Activated CD4-positive, alpha-beta memory T cell treated with anti-CD3 and anti-CD28 coated beads, Interleukin-2, amount 10 ng/mL, durations not matched to agents 7 days and 5 days (primary cell): Measurements from ENCODE around the gene ELOA. TPM values are rescaled to one million over a fixed set of nuclear protein-coding genes. Genes with fewer than 3 reads are reported as not detected.
"Not testable (repeated sequence)": the region's sequence is repeated elsewhere in the genome, so short reads cannot be mapped to it uniquely, and the experiment has no call there.

Source experiments
- CTCF ChIA-PET: fragments of 350-600 bp; sonication (Branson Sonifier 250); formaldehyde crosslinking; loops from one replicate; lab custom pipeline; 2021; ENCODE audit warnings: antibody characterized with exemption, inconsistent platforms; lab: Charles Lee
- POLR2A ChIA-PET: fragments of 350-600 bp; sonication (Branson Sonifier 250); formaldehyde crosslinking; loops from one replicate; lab custom pipeline; 2021; ENCODE audit warnings: antibody characterized with exemption; lab: Charles Lee
- DNase-seq: peaks from one replicate; pipeline ENCODE4 v3.0.0-alpha.2; 2020
- H3K27ac Mint-ChIP-seq: one replicate; pipeline ENCODE4 v1.8.0; 2021; ENCODE audit warnings: mild to moderate bottlenecking, mixed read lengths
- H3K27me3 Mint-ChIP-seq: one replicate; pipeline ENCODE4 v1.8.0; 2021; ENCODE audit warnings: mixed read lengths
- H3K36me3 Mint-ChIP-seq: one replicate; pipeline ENCODE4 v1.8.0; 2021; ENCODE audit warnings: low read depth, mixed read lengths
- H3K4me1 Mint-ChIP-seq: one replicate; pipeline ENCODE4 v1.8.0; 2021; ENCODE audit warnings: mixed read lengths
- H3K4me3 Mint-ChIP-seq: one replicate; pipeline ENCODE4 v1.8.0; 2021; ENCODE audit warnings: mild to moderate bottlenecking, mixed read lengths
- H3K9me3 Mint-ChIP-seq: one replicate; pipeline ENCODE4 v1.8.0; 2021; ENCODE audit warnings: mixed read lengths
- total RNA-seq, 2 experiments: library from RNA; stranded (reverse); gene quantifications; one replicate each; pipeline ENCODE4 v1.2.3, GENCODE V29; 2021

Gene ELOA
- total RNA-seq, 2 experiments from 2014 or later: 34.1 to 35.2 TPM

GRCh38 chr1:23797478-23798448 lies 54.5 kb downstream of the ELOA start:
- no peaks in the 10 kb centered on the region for H3K9me3 Mint-ChIP-seq
- DNase-seq: no peak
- H3K36me3 Mint-ChIP-seq: peaks cover 42% of the 10 kb centered on the region
- ChIA-PET POLR2A (interaction anchor here (1.6 to 5.9 kb wide), 3 partner anchors 8 to 26 kb away, joined by 6 to 84 read pairs (median 12); partner anchors contain the start of gene LYPLA2), CTCF (interaction anchor here (0.8 to 1.8 kb wide), 5 partner anchors 15 to 26 kb away, joined by 3 to 7 read pairs (median 5); no protein-coding TSS in a partner anchor)
- H3K4me3 Mint-ChIP-seq: no peak overlapping the region
- H3K27me3 Mint-ChIP-seq: no peaks in the 10 kb centered on the region
- peaks cover 32% of the 10 kb centered on the region for H3K4me1 Mint-ChIP-seq
- no peak overlapping the region for H3K27ac Mint-ChIP-seq

- H3K4me3 Mint-ChIP-seq: peak overlapping the region; percentile 96
- CTCF ChIA-PET: interaction anchor here (0.5 to 4.4 kb wide), 8 partner anchors 12 to 312 kb away, joined by 3 to 39 read pairs (median 4); partner anchors contain the start of gene PITHD1
- H3K9me3 Mint-ChIP-seq: no peaks in the 10 kb centered on the region
- H3K36me3 Mint-ChIP-seq: peaks cover 38% of the 10 kb centered on the region
- H3K27me3 Mint-ChIP-seq: no peaks in the 10 kb centered on the region
- POLR2A ChIA-PET: interaction anchor here (1.1 to 5.9 kb wide), 8 partner anchors 8 to 160 kb away, joined by 3 to 84 read pairs (median 20); partner anchors contain the start of genes HMGCL, LYPLA2, PITHD1 and PNRC2
- peaks cover 27% of the 10 kb centered on the region for H3K4me1 Mint-ChIP-seq
- peak overlapping the region; percentile 95 for H3K27ac Mint-ChIP-seq
- no peak for DNase-seq
Measured at GRCh38 chr1:23798662-23799142, 55.4 kb downstream of the ELOA start.

GRCh38 chr1:23799255-23799569 lies 55.9 kb downstream of the ELOA start:
- ChIA-PET CTCF (interaction anchor here (0.5 to 4.4 kb wide), 8 partner anchors 7 to 312 kb away, joined by 3 to 39 read pairs (median 4); partner anchors contain the start of gene PITHD1), POLR2A (interaction anchor here (1.0 to 5.9 kb wide), 9 partner anchors 7 to 270 kb away, joined by 3 to 84 read pairs (median 12); partner anchors contain the start of genes HMGCL, LYPLA2, PITHD1 and PNRC2)
- no peak for DNase-seq
- peaks cover 27% of the 10 kb centered on the region for H3K4me1 Mint-ChIP-seq
- no peaks in the 10 kb centered on the region for H3K9me3 Mint-ChIP-seq
- peaks cover 37% of the 10 kb centered on the region for H3K36me3 Mint-ChIP-seq
- H3K27ac Mint-ChIP-seq: peak overlapping the region; percentile 95
- H3K4me3 Mint-ChIP-seq: peak overlapping the region; percentile 96
- no peaks in the 10 kb centered on the region for H3K27me3 Mint-ChIP-seq

GRCh38 chr1:23799570-23800399 lies 56.5 kb downstream of the ELOA start:
- ChIA-PET POLR2A (interaction anchor here (0.6 to 5.9 kb wide), 12 partner anchors 8 to 271 kb away, joined by 3 to 84 read pairs (median 9); partner anchors contain the start of genes ELOA, HMGCL, LYPLA2 and PITHD1), CTCF (interaction anchor here (1.0 to 4.4 kb wide), 7 partner anchors 8 to 260 kb away, joined by 3 to 39 read pairs (median 3); no protein-coding TSS in a partner anchor)
- no peaks in the 10 kb centered on the region for H3K9me3 Mint-ChIP-seq
- H3K27ac Mint-ChIP-seq: peak overlapping the region; percentile 95
- peak; percentile 68 for DNase-seq
- H3K4me1 Mint-ChIP-seq: peaks cover 27% of the 10 kb centered on the region
- H3K27me3 Mint-ChIP-seq: no peaks in the 10 kb centered on the region
- peaks cover 32% of the 10 kb centered on the region for H3K36me3 Mint-ChIP-seq
- peak overlapping the region; percentile 96 for H3K4me3 Mint-ChIP-seq

GRCh38 chr1:23800400-23801337 lies 57.4 kb downstream of the ELOA start, which contains the start of gene GALE:
Gene GALE (minus strand): TSS chr1:23800754. CDS start chr1:23799007, 1,747 bp downstream.
- Mint-ChIP-seq H3K4me1 (peaks cover 25% of the 10 kb centered on the region), H3K36me3 (peaks cover 33% of the 10 kb centered on the region), H3K4me3 (peak within 1 kb of the TSS; percentile 96), H3K9me3 (no peaks in the 10 kb centered on the region), H3K27me3 (no peaks in the 10 kb centered on the region), H3K27ac (peak within 1 kb of the TSS; percentile 95)
- ChIA-PET POLR2A (interaction anchor here (0.6 to 5.9 kb wide), 20 partner anchors 10 to 180 kb away, joined by 3 to 84 read pairs (median 6); partner anchors contain the start of genes ELOA, HMGCL, LYPLA2 and PITHD1), CTCF (interaction anchor here (1.3 to 4.4 kb wide), 8 partner anchors 9 to 261 kb away, joined by 3 to 39 read pairs (median 7); partner anchors contain the start of gene PITHD1)
- DNase-seq: peak; percentile 98

GRCh38 chr1:23801338-23801748 lies 58.1 kb downstream of the ELOA start:
- Mint-ChIP-seq H3K4me3 (peak overlapping the region; percentile 96), H3K27me3 (no peaks in the 10 kb centered on the region), H3K36me3 (peaks cover 33% of the 10 kb centered on the region), H3K9me3 (no peaks in the 10 kb centered on the region), H3K27ac (peak overlapping the region; percentile 61), H3K4me1 (peaks cover 25% of the 10 kb centered on the region)
- POLR2A ChIA-PET: interaction anchor here (0.8 to 5.9 kb wide), 19 partner anchors 10 to 179 kb away, joined by 3 to 84 read pairs (median 7); partner anchors contain the start of genes ELOA, HMGCL, LYPLA2 and PITHD1
- DNase-seq: no peak
- CTCF ChIA-PET: interaction anchor here (1.3 to 4.4 kb wide), 8 partner anchors 9 to 262 kb away, joined by 3 to 39 read pairs (median 7); partner anchors contain the start of gene PITHD1

GRCh38 chr1:23801876-23802275 lies 58.6 kb downstream of the ELOA start:
- Mint-ChIP-seq H3K36me3 (peaks cover 28% of the 10 kb centered on the region), H3K27ac (no peak overlapping the region), H3K4me1 (peaks cover 22% of the 10 kb centered on the region), H3K4me3 (peak overlapping the region; percentile 96), H3K27me3 (no peaks in the 10 kb centered on the region), H3K9me3 (no peaks in the 10 kb centered on the region)
- POLR2A ChIA-PET: interaction anchor here (1.1 to 5.9 kb wide), 13 partner anchors 9 to 174 kb away, joined by 4 to 84 read pairs (median 10); partner anchors contain the start of genes ELOA, HMGCL, LYPLA2 and PITHD1
- CTCF ChIA-PET: interaction anchor here (1.4 to 4.4 kb wide), 6 partner anchors 8 to 31 kb away, joined by 3 to 39 read pairs (median 8); partner anchors contain the start of gene PITHD1
- DNase-seq: no peak

GRCh38 chr1:23802809-23803342 lies 59.6 kb downstream of the ELOA start:
- not testable (repeated sequence) for DNase-seq, H3K27me3 Mint-ChIP-seq, H3K9me3 Mint-ChIP-seq
- peak overlapping the region; percentile 52 for H3K4me3 Mint-ChIP-seq
- peak overlapping the region; percentile 19 for H3K27ac Mint-ChIP-seq
- H3K4me1 Mint-ChIP-seq: peaks cover 27% of the 10 kb centered on the region
- POLR2A ChIA-PET: interaction anchor here (0.8 to 5.9 kb wide), 8 partner anchors 8 to 733 kb away, joined by 3 to 84 read pairs (median 16); partner anchors contain the start of genes ELOA, HMGCL, LYPLA2 and PITHD1
- CTCF ChIA-PET: interaction anchor here (1.2 to 4.4 kb wide), 6 partner anchors 7 to 111 kb away, joined by 3 to 39 read pairs (median 6); partner anchors contain the start of genes HMGCL and PITHD1
- peaks cover 20% of the 10 kb centered on the region for H3K36me3 Mint-ChIP-seq

GRCh38 chr1:23803674-23804073 lies 60.4 kb downstream of the ELOA start:
- CTCF ChIA-PET: interaction anchor here (1.6 kb wide), 1 partner anchor 22 kb away, joined by 4 read pairs; the partner anchor contains the start of gene HMGCL
- no peak for DNase-seq

GRCh38 chr1:23804183-23804835 lies 61.0 kb downstream of the ELOA start:
- Mint-ChIP-seq H3K27me3 (no peaks in the 10 kb centered on the region), H3K4me1 (peaks cover 21% of the 10 kb centered on the region), H3K4me3 (no peak overlapping the region), H3K36me3 (peaks cover 11% of the 10 kb centered on the region), H3K27ac (no peak overlapping the region), H3K9me3 (no peaks in the 10 kb centered on the region)
- DNase-seq: no peak
- ChIA-PET POLR2A (no interaction called here), CTCF (interaction anchor here (1.6 kb wide), 1 partner anchor 21 kb away, joined by 4 read pairs; the partner anchor contains the start of gene HMGCL)

More at GRCh38 chr1:23803674-23804073, 60.4 kb downstream of the ELOA start:
- Mint-ChIP-seq H3K27me3 (no peaks in the 10 kb centered on the region), H3K4me3 (no peak overlapping the region), H3K9me3 (no peaks in the 10 kb centered on the region), H3K36me3 (peaks cover 17% of the 10 kb centered on the region), H3K4me1 (peaks cover 27% of the 10 kb centered on the region), H3K27ac (no peak overlapping the region)
- POLR2A ChIA-PET: interaction anchor here (5.9 kb wide), 1 partner anchor 14 kb away, joined by 84 read pairs; the partner anchor contains the start of gene LYPLA2
